Endothelial cell (in vitro differentiated cells): ENCODE results near the gene CYRIA. TPM values are rescaled to one million over a fixed set of nuclear protein-coding genes. Genes with fewer than 3 reads are reported as not detected.

ENCODE experiments used
- DNase-seq: peaks from one replicate; pipeline ENCODE4 v3.0.0; 2021; ENCODE audit warnings: low spot score
- H3K27ac Mint-ChIP-seq: one replicate; pipeline ENCODE4 v1.8.0; 2021; ENCODE audit warnings: mixed read lengths, inconsistent platforms; ENCODE audit not compliant: unreplicated experiment
- H3K27me3 Mint-ChIP-seq: one replicate; pipeline ENCODE4 v1.8.0; 2021; ENCODE audit warnings: mild to moderate bottlenecking, moderate library complexity, mixed read lengths, inconsistent platforms; ENCODE audit not compliant: unreplicated experiment
- H3K36me3 Mint-ChIP-seq: one replicate; pipeline ENCODE4 v1.8.0; 2021; ENCODE audit warnings: mild to moderate bottlenecking, low read depth, mixed read lengths, inconsistent platforms; ENCODE audit not compliant: unreplicated experiment
- H3K4me1 Mint-ChIP-seq: one replicate; pipeline ENCODE4 v1.8.0; 2021; ENCODE audit warnings: mild to moderate bottlenecking, mixed read lengths, inconsistent platforms; ENCODE audit not compliant: unreplicated experiment
- H3K4me3 Mint-ChIP-seq: one replicate; pipeline ENCODE4 v1.8.0; 2021; ENCODE audit warnings: mild to moderate bottlenecking, mixed read lengths, inconsistent platforms; ENCODE audit not compliant: unreplicated experiment
- H3K9me3 Mint-ChIP-seq: one replicate; pipeline ENCODE4 v1.8.0; 2021; ENCODE audit warnings: mixed read lengths, inconsistent platforms; ENCODE audit not compliant: unreplicated experiment
- total RNA-seq: library from RNA; stranded (reverse); fragmentation: NEBNext Ultra II Directional; extraction: Animal tissue kit (Norgen Biotek cat#: 25700); gene quantifications from one replicate; pipeline ENCODE4 v1.2.1, GENCODE V29; 2021; ENCODE audit not compliant: unreplicated experiment
- TF ChIP-seq, protein P1 (sequence below): fragments of 200-600 bp; sonication (generic); IDR thresholded peaks from one replicate; pipeline ENCODE4 v1.5.0; 2021; ENCODE audit warnings: antibody characterized with exemption; ENCODE audit not compliant: unreplicated experiment

CYRIA gene
- total RNA-seq, 1 donor from 2014 or later: 32.4 TPM

DNA sequence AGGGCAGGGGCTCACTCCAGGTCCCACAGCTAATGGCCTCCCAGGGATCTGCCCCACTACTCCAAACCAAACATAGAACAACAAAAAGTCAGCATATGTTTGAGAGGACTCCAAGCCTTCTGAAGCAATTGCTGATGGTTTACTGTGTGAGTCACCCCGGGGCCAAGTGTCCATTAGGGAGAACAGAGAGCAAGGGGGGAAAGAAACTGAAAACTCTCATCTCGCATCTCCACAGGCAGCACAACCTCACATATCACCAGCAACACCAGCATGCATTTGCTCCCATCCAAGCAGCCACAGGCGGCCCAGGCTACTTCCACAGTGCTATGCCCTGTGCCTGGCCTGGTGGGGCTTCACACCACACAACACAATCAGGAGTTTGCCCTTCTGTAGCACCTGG lies 39.1 kb downstream of the CYRIA start:
- Mint-ChIP-seq H3K4me1 (peaks cover 93% of the 10 kb centered on the region), H3K9me3 (no peaks in the 10 kb centered on the region), H3K36me3 (peaks cover 21% of the 10 kb centered on the region), H3K4me3 (no peak overlapping the region), H3K27ac (peak overlapping the region; percentile 96), H3K27me3 (peaks cover 10% of the 10 kb centered on the region)
- TF ChIP-seq, protein P1, sequence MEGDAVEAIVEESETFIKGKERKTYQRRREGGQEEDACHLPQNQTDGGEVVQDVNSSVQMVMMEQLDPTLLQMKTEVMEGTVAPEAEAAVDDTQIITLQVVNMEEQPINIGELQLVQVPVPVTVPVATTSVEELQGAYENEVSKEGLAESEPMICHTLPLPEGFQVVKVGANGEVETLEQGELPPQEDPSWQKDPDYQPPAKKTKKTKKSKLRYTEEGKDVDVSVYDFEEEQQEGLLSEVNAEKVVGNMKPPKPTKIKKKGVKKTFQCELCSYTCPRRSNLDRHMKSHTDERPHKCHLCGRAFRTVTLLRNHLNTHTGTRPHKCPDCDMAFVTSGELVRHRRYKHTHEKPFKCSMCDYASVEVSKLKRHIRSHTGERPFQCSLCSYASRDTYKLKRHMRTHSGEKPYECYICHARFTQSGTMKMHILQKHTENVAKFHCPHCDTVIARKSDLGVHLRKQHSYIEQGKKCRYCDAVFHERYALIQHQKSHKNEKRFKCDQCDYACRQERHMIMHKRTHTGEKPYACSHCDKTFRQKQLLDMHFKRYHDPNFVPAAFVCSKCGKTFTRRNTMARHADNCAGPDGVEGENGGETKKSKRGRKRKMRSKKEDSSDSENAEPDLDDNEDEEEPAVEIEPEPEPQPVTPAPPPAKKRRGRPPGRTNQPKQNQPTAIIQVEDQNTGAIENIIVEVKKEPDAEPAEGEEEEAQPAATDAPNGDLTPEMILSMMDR: no peak
- no peak for DNase-seq

DNA sequence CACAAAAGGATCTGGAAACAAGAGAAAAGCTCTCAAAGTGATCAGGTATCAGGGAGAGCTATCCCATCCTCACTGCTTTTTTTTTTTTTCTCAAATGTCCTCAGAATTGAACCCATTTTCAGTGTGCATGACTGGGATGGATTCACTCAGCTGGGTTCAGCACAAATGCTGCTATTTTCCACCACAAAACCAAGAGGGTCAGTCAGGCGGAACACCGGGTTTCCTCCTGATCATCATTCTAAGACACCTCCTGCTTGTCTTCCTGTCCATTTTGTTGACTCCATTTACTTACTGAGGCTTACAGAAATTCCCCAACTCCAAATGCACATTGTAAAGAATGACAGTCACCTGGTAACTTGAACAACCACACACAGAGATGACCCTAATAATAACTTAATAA lies 39.9 kb downstream of the CYRIA start:
- H3K4me1 Mint-ChIP-seq: peaks cover 89% of the 10 kb centered on the region
- peak overlapping the region; percentile 96 for H3K27ac Mint-ChIP-seq
- no peak for DNase-seq
- no peaks in the 10 kb centered on the region for H3K9me3 Mint-ChIP-seq
- H3K36me3 Mint-ChIP-seq: peaks cover 23% of the 10 kb centered on the region
- TF ChIP-seq, protein P1: no peak
- H3K4me3 Mint-ChIP-seq: no peak overlapping the region
- peaks cover 10% of the 10 kb centered on the region for H3K27me3 Mint-ChIP-seq

DNA sequence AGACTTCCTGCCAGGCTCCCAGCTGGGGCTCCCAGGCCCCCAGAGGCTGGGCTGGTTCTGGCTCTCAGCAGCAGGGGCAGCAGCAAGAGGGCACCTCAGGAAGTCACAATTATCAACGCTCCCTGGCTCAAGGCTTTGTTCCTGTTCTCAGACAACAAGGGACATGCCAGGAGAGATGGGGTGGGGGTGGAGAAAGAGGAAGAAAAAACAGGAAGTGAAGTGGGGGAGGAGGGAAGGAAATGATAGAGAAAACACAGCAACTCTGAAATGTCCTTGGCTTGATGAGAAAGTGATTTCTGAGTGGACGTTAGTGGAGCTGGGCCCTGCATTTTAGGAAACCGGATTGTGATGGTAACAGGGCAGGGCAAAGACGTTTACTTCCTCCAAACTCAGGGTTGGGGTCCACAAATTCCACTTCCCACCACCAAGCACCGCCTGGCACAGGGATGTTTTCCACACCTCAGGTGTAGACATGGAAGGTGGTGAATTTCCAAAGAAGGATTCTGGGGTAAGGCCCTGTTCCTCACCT lies 40.4 kb downstream of the CYRIA start:
- H3K4me1 Mint-ChIP-seq: peaks cover 84% of the 10 kb centered on the region
- H3K9me3 Mint-ChIP-seq: no peaks in the 10 kb centered on the region
- H3K36me3 Mint-ChIP-seq: peaks cover 26% of the 10 kb centered on the region
- H3K4me3 Mint-ChIP-seq: peak overlapping the region; percentile 27
- DNase-seq: peak; percentile 28
- peaks cover 10% of the 10 kb centered on the region for H3K27me3 Mint-ChIP-seq
- TF ChIP-seq, protein P1: no peak
- H3K27ac Mint-ChIP-seq: peak overlapping the region; percentile 96

DNA sequence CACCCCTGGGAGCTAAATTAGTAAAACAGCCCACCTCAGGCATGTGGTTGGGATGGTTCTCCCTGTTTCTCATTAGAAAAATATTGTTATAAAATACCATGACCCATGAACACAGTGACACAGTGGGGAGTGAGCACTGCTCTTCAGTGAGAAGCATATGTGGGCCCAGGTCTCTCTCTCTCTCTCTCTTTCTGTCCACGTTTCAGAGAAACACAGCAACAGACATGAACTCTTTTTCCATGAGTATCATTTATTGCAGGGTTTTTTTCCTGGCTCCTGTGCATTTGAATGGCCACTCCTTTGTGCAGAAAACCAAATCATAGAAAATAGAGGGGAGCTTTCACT lies 41.2 kb downstream of the CYRIA start:
- H3K27ac Mint-ChIP-seq: peak overlapping the region; percentile 96
- H3K4me3 Mint-ChIP-seq: no peak overlapping the region
- peaks cover 10% of the 10 kb centered on the region for H3K27me3 Mint-ChIP-seq
- DNase-seq: no peak
- H3K9me3 Mint-ChIP-seq: no peaks in the 10 kb centered on the region
- H3K4me1 Mint-ChIP-seq: peaks cover 76% of the 10 kb centered on the region
- TF ChIP-seq, protein P1: no peak
- H3K36me3 Mint-ChIP-seq: peaks cover 29% of the 10 kb centered on the region

DNA sequence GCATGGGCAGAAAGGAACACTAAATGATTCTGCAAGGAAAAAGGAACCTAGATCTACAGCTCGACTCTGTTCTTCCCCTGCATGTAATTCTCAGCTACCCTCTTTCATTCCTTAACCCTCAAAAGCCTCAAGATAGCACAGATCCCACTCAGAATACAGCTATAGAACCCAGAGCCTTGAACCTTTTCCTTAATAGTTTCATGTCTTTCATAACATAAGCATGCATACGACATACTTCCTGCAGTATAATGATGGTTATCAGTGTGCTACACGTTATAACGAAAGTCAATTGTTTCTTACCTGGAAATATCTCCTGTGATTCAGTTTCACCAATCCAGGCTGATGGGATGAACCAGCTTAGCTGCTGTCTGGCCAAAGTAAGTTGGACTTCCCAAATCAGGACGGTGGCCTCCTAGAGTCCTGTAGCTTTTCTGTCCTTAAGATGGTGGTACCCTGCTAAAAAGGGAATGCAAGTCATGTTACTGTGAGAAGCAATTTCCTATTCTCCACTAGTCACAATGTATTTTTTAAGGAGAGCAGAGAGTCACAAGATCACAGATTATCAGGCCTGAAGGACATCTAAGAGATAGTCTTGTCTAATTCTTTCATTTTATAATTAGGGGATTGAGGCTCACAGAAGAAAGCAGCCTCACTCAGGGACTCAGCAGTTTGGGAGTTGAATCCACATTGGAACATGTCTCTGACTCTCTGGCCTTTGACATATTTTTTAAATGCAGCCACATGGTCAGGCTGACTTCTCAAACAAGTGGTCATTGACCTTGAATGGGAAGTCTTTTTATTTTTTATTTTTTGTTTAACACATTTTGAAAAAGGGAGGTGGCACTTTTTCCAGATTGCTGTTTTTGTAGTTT lies 41.8 kb downstream of the CYRIA start:
- peaks cover 7% of the 10 kb centered on the region for H3K27me3 Mint-ChIP-seq

More for the DNA sequence above, 41.8 kb downstream of the CYRIA start:
- no peaks in the 10 kb centered on the region for H3K9me3 Mint-ChIP-seq
- no peak overlapping the region for H3K4me3 Mint-ChIP-seq
- peaks cover 29% of the 10 kb centered on the region for H3K36me3 Mint-ChIP-seq
- no peak overlapping the region for H3K27ac Mint-ChIP-seq
- peaks cover 70% of the 10 kb centered on the region for H3K4me1 Mint-ChIP-seq
- no peak for DNase-seq
- TF ChIP-seq, protein P1: no peak
